GM18526 (cell line): ENCODE data around the gene SDK1.

Experiments
- POLR2A ChIP-seq: IDR thresholded peaks from 3 replicates; pipeline ENCODE4 v1.6.1; 2011; ENCODE audit not compliant: insufficient read length; ENCODE audit errors: extremely low read depth

SDK1 gene

GRCh38 chr7:4129481-4130122, 828.5 kb downstream of the SDK1 start:
- no peak for TF ChIP-seq POLR2A

DNA sequence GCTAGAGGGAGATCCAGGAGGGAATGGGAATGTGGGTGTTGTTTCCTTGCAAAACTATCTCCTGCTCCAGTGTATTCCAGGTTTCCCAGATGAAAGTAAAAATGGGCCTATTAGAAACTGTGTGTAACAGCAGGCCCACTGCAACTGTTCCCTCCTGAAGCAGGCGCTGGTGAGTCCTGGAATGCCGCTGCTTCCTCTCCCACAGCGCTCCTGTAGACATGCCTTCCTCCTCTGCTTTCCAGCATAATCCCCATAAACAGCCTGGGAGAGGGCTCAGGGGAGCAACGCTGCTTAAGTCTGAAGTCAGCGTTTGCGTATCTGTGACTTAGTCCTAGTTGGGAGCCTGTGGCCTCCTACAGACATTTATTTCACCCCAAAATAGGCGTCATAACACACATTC, 830.0 kb downstream of the SDK1 start:
- no peak for TF ChIP-seq POLR2A

DNA sequence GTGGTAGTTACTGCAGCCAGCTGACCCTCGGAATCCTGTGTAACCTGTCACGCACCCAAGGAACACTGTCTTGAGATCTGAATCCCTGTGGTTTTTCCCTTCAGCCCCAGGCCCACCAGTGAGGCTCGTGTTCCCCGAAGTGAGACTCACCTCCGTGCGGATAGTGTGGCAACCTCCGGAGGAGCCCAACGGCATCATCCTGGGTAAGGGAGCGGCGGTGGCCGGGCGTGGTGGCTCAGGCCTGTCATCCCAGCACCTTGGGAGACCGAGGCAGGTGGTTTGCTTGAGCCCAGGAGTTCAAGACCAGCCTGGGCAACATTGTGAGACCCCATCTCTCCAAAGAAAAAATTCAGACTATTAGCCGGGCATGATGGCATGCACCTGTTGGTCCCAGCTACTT, 831.2 kb downstream of the SDK1 start:
- TF ChIP-seq POLR2A = no peak

GRCh38 chr7:4133491-4134044, 832.5 kb downstream of the SDK1 start:
- no peak for TF ChIP-seq POLR2A

DNA sequence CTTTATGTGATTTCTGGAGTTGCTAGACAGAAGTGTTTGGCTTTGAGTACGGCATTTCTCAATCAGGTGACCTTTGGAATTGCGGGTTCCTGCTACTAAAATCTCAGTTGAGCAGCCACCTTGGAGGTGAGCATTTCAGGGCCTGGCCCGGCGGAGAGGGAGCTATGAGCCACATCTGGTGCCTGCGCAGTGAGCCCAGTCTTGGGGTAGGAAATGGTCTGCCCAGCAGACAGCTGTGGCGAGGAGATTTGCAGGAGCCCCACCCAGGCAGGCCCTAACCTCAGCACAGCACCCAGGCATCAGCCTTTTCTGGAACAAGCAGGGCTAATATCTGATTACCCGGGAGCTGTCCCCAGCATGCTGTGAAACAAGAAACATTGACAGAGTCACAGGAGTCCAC, 833.2 kb downstream of the SDK1 start:
- no peak for TF ChIP-seq POLR2A

GRCh38 chr7:4134631-4135030, 833.6 kb downstream of the SDK1 start:
- no peak for TF ChIP-seq POLR2A

DNA sequence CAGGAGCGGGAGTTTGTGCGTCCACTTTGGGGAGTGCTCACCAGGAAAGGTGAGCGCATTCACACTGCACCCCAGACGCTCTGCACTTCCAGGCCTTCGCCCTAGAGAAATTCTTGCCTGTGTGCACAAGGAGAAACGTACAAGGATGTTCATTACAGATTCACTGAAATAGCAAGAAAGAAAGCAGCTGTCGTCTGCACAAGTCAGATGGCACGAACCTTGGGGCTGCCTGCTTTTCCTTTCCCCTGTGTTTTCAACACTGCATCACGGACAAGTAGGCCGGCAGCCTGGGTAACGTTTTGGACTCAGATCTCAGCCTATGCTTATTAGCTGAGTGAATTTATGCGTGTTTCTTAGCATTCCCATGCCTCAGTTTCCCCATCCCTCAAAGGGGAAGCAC, 834.2 kb downstream of the SDK1 start:
- TF ChIP-seq POLR2A = no peak

- no peak for TF ChIP-seq POLR2A
Measured at GRCh38 chr7:4136036-4136435, 835.0 kb downstream of the SDK1 start.

- no peak for TF ChIP-seq POLR2A
Measured at GRCh38 chr7:4136501-4137110, 835.6 kb downstream of the SDK1 start.

- TF ChIP-seq POLR2A = no peak
Measured at GRCh38 chr7:4137552-4137951, 836.5 kb downstream of the SDK1 start.

- TF ChIP-seq POLR2A = no peak
Measured at GRCh38 chr7:4138866-4139265, 837.8 kb downstream of the SDK1 start.

GRCh38 chr7:4139656-4140625, 838.9 kb downstream of the SDK1 start:
- TF ChIP-seq POLR2A = no peak

DNA sequence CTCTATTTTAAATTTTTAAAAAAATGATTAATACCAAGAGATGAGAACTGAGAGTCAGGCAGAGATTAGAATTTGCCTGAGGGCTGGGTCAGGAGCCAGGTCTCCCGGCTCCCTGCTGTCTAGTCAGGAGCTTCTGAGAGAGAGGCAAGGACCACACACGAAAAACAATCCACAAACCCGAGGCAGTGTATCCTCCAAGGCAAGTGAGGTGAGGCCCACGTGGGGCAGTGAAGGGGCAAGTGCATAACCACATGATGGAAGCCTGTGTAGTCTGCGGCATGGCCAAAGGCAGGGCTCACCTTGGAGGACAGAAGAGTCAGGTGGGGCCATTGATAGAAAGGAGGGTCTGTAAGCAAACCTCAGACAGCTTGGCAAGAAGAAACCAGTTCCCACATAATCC, 839.9 kb downstream of the SDK1 start:
- TF ChIP-seq POLR2A = no peak

DNA sequence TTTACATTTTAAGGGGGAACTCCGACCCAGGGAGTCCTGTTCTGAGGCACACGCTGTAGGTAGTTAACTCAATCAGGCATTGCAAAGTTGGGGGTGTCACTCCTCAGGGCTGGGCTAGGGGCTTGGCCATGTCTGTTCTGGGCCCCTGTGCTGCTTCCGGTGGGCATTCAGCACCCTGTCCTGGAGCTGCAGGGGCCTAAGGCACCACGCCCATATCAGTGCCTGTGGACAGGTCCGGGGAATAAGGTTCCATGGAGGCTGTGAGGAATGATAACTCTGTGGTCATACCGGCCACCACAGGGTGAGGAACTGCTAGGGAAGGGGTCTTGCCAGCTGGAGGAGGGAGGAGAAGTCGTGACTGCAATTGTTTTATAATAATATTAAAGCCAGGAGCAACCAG, 842.0 kb downstream of the SDK1 start:
- no peak for TF ChIP-seq POLR2A

GRCh38 chr7:4143511-4144171, 842.6 kb downstream of the SDK1 start:
- no peak for TF ChIP-seq POLR2A
